SHP77 (cell line): ENCODE measurements around the gene KRTAP3-3.
"Not testable (repeated sequence)": the region's sequence is repeated elsewhere in the genome, so short reads cannot be mapped to it uniquely, and the experiment has no call there.

ENCODE experiments used
- DNase-seq, 2 experiments: peaks; one replicate each; lab custom pipeline; 2025; lab: John Stamatoyannopoulos, UW

Gene KRTAP3-3

GRCh38 chr17:40993839-40994238 is at the start of gene KRTAP3-3:
TSS of gene KRTAP3-3 (minus strand) at chr17:40994164. CDS start at chr17:40994097, 67 bp downstream.
- DNase-seq: no peak

DNA sequence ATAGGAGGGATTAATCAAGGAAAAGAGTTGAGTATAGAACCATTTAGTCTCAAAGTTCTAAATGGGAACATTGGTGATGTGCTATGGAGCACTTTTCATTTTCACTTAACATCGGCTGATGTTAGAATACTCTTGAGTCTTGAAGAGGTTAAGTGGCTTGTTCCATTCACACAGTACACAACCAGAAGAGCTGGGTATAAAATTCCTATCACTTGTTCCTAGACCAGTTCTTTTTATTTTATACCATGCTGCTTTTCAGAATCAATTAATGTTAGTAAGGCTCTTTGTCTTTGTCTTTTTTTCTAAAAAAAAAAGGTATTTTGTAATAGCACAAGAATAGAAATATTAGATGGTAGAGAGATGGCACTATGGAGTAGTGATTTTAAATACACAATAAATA is 49.0 kb upstream of the KRTAP3-3 start:
- DNase-seq: no peak

GRCh38 chr17:41040783-41041571 is 47.0 kb upstream of the KRTAP3-3 start, which contains the start of gene KRTAP1-1:
TSS of gene KRTAP1-1 (minus strand) at chr17:41041450. CDS start at chr17:41041397, 53 bp downstream.
- not testable (repeated sequence) for DNase-seq

DNA sequence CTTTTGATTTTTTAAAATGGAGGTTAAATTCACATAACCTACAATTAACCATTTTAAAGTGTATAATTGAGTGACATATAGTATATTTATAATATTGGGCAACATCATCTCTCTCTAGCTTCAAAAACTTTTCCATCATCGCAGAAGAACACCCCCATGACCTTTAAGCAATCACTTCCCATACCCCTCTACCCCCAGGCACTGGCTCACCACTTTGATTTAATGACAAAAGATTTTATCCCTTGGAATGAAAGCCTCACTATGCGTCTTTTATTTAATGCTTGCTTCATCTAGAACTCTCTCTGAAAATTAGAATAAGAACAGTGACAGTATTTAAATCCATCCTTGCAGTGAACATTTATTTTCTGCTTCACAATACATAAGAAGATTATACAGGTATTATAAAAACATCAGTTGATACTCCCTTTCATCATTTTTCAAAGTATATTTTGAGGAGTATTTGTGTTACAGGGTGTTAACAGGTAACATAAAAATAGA is 43.9 kb upstream of the KRTAP3-3 start:
- DNase-seq: no peak

- DNase-seq: peak in 1 of 2 experiments; percentile 6
These were observed 40.5 kb upstream of the KRTAP3-3 start, which contains the start of gene KRTAP1-3 for GRCh38 chr17:41034346-41034935. TSS of gene KRTAP1-3 (minus strand) at chr17:41034874. CDS start at chr17:41034821, 53 bp downstream.

DNA sequence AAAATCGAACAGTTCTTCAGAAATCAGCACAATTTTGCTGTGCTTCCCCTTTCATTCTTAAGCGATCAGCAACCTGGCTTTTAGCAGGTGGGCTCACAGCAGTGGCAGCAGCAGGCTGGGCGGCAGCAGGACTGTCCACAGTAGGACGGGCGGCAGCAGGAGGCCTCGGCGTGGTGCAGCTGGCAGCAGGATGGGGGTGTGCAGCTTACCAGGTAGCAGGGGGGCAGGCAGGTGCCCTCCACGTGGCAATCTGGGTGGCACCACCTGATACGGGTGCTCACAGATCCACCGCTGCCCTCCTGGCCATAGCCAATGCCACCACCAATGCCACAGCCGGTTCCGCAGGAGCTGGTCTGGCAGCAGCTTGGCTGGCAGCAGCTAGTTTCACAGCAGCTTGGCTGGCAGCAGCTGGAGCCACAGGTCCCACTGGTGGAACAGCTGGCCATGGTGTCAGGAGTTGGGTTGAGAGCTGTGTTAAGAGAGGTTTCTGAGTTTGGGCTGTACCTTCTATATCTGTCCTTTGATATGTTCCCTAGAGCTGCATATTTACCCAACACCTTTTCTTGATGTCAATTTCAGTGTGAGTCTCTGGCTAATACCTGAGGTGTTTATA is 35.8 kb upstream of the KRTAP3-3 start, which contains the start of gene KRTAP1-4:
TSS of gene KRTAP1-4 (minus strand) at position 563 of the 613 bp plus-strand sequence. CDS start at position 446, 117 bp downstream.
- no peak for DNase-seq

DNA sequence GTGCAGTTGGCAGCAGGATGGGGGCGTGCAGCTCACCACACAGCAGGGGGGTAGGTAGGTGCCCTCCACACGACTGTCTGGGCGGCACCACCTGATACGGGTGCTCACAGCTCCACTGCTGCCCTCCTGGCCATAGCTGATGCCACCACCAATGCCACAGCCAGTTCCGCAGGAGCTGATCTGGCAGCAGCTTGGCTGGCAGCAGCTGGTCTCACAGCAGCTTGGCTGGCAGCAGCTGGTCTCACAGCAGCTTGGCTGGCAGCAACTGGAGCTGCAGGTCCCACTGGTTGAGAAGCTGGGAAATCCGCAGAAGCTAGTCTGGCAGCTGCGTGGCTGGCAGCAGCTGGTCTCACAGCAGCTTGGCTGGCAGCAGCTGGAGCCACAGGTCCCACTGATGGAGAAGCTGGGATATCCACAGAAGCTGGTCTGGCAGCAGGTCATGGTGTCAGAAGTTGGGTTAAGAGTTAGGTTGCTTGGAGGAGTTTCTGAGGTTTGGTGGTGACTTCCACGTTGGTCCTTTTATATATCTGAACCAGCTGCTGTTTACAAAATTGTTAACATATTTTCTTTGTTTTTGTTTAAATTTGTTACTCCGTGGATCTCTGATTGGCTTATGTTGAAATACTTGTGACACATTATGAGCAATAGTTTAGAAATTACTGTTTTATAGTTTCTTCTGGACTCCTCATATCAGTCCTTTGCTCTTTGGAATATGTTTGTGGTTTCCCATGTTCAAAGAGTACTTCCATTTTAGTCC is 32.9 kb upstream of the KRTAP3-3 start, which contains the start of gene KRTAP1-5:
TSS of gene KRTAP1-5 (minus strand) at position 494 of the 757 bp plus-strand sequence. CDS start at position 441, 53 bp downstream.
- no peak for DNase-seq

DNA sequence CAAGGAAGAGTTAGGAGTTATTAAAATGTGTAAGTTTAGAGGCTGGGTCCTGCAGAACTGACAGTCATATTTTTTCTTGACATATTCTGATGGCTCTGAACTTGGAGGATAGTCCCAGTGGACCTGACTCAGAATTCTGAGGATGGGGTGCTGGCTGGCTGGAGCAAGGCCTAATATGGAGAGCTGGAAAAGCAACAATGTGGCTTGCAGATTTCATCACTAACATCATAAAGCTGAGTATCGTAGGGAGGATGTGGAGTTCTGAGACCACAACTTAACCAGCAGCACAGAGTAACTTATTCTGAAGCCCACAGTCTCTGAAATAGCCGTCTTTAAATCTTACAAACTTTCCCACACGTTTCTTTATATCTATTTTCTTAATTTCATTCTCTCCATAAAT is 30.7 kb upstream of the KRTAP3-3 start:
- no peak for DNase-seq

DNA sequence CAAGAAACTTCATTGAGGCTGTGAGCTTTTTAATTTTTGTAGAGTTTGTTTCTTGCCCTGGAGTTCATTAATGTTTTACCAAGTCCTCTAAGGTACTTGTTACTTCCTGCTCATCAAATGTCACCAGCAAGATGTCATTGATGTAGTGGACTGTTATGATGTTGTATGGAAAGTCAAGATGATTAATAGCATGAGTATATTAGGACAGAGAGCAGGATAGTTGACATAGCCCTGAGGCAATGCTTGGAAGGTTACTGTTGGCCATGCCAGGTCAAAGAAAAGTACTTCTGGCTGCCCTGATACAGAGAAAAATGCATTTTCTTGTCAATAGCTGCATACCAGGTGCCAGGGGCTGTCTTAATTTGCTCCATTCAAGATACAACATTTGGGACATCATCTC is 26.4 kb upstream of the KRTAP3-3 start:
- DNase-seq: no peak

GRCh38 chr17:41019415-41019814 is 25.5 kb upstream of the KRTAP3-3 start:
- no peak for DNase-seq

DNA sequence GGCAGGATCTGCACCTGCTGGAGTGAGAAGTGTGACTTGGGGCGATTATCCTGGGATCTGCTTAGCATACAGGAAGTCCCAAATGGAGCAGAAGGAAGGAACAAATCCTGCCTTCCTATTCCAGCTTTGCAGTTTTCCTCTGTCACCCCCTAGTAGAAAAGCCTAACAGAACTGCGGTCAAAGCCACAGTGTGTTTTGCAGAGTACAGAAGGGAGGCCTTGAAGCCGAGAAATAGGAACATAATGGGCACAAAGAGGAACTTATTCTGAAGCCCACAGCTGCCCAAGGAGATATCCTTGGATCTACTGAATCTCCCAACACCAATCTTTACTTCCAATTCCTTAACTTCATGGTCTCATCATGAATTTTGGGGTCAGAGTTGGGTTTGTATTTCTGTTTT is 24.6 kb upstream of the KRTAP3-3 start:
- DNase-seq: no peak

GRCh38 chr17:41016578-41017215 is 22.7 kb upstream of the KRTAP3-3 start:
- no peak for DNase-seq

- no peak for DNase-seq
These were observed 21.5 kb upstream of the KRTAP3-3 start for GRCh38 chr17:41015454-41015853.

DNA sequence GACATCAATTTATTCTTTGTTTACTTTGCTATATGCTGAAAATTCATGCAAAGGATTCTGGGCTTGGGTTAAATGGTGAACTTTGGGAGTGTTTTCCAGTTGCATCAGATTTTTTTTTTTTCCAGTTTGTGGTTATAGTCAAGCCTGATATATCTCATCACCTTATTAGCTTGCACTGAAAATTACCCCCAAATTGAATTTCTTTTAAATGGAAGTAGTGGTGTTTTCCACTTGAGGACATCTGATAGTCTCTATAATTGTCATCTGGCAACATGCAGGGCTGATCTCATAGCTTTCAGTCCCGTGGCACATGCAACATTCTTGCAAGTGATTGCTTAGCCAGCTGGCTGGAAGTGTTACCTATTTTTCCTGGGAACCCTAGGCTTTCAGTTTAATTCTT is 19.6 kb upstream of the KRTAP3-3 start:
- DNase-seq: no peak

GRCh38 chr17:41013181-41013580 is 19.2 kb upstream of the KRTAP3-3 start:
- DNase-seq: no peak

GRCh38 chr17:41012326-41013120 is 18.6 kb upstream of the KRTAP3-3 start:
- no peak for DNase-seq

DNA sequence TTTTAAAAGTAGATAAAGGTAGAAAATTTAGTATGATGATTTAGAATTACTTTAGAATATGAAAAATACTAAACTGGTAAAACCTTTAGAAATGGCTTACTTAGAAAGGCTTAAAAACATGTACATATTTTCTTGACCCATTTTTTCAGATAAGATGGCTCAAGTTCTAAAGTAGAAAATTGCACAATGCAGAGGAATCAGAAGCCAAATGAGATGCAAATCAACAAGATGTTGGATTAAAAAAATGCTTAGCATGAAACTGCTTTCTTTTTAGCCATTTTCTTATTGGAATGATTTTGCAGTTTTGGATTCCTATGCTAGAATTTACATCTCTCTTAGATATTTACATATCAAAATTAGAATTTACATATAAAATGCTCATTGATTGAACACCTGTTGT is 16.5 kb upstream of the KRTAP3-3 start:
- DNase-seq: no peak

- no peak for DNase-seq
These were observed 16.0 kb upstream of the KRTAP3-3 start for GRCh38 chr17:41009936-41010335.

GRCh38 chr17:41009301-41009760 is 15.4 kb upstream of the KRTAP3-3 start:
- DNase-seq: no peak

- peak in 1 of 2 experiments; percentile 64 for DNase-seq
These were observed 14.8 kb upstream of the KRTAP3-3 start, which contains the start of gene KRTAP3-1 for GRCh38 chr17:41008811-41009210. TSS of gene KRTAP3-1 (minus strand) at chr17:41009128. CDS start at chr17:41009074, 54 bp downstream.
